ENCODE results near the gene RAB6C.
"Not testable (repeated sequence)": the region's sequence is repeated elsewhere in the genome, so short reads cannot be mapped to it uniquely, and the experiment has no call there.

Gene RAB6C

DNA sequence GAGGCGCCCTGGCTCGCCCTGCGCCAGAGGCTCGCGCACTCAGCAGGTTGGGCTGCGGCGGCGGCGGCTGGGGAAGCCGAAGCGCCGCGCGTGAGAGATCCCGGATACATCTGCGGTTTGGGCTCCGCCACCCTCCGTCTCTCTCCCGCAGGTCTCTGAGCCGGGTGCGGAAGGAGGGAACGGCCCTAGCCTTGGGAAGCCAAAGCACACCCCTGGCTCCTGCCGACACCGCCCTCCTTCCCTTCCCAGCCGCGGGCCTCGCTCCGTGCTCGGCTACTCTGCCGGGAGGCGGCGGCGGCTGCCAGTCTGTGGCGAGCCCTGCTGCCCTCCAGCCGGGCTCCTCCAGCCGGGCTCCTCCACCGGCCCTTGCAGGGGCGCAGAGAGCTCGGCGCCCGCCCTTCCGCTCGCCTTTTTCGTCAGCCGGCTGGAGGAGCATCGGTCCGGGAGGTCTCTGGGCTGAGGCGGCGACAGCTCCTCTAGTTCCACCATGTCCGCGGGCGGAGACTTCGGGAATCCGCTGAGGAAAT lies at the start of gene RAB6C:
Gene RAB6C, plus strand, starts transcription at position 38 of the 527 bp plus-strand sequence. Its CDS starts 450 bp downstream, at position 488.
- not testable (repeated sequence) for DNase-seq (ENCODE audit: low read depth)

DNA sequence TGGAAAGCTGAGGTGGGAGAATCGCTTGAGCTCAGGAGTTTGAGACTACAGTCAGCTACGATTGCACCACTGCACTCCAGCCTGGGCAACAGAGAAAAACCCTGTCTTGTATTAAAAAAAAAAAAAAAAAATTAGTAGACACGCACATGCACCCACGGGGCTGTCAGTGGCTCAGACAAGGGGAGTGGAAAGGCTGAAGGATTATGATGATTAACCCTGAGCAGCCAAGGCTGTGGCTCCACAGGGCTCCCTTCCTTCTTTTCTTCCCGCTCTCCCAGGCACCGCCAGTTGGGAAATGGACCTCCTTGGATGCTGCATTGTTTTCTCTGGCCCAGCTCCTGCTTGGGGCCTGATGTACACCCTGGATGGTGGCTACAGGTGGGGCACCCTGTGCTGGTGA lies 49.0 kb upstream of the RAB6C start:
- DNase-seq (ENCODE audit: low read depth) = no peak

DNA sequence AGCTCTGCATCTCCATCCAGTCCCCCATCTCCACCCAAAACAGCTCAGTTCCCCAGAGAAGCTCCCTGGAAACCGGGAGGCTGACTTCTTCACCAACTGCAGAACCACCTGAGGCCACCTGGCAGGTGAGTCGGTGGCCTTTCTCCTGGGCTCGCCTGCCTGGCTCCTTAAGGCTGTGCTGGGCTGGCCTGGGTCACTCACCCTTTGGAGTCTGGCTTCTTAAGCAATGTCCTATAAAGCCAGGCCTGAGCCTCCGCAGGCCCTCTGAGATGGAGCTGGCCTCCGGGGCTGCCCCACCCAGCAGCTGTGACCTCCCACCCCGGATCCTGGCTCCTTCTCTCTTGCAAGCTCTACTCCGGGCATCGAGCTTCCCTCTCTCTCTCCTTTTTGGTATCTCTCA lies 46.1 kb upstream of the RAB6C start:
- DNase-seq (ENCODE audit: low read depth) = not testable (repeated sequence)

DNA sequence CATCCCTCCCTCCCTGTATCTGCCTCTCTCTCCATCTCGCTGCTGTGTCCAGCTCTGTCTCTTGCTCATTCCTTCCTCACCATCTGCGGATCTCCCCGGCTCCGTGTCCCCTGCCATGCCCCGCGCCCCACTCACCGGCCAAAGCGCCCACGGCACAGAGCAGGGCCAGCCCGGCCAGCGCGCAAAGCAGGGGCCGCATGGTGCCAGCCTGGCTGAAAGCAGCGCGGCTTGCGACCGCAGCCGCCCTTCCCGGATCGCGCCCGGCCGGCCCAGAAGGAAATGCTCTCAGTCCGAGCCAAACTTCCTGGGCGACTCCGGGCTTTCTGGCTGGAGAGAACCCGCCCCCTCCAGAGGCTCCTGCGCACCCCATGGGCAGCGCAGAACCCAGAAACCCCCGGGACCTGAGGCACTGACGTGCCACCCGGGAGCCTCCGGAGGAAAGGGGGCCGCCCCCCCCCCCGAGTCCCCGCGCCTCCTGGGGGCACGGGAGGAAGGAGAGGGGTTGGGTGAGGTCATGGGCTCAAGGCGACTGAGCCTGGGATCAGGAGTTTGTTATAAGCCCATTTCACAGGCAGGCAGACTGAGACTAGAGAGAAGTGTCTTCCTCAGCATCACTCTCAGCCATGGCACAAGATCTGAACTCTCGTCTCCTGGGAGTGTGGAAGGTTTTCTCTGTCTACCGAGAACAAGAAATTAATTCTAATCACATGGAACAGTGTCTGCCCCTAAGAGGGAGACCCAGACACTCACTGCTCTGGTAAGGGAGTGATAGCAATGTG lies 45.2 kb upstream of the RAB6C start:
- DNase-seq (ENCODE audit: low read depth) = no peak

DNA sequence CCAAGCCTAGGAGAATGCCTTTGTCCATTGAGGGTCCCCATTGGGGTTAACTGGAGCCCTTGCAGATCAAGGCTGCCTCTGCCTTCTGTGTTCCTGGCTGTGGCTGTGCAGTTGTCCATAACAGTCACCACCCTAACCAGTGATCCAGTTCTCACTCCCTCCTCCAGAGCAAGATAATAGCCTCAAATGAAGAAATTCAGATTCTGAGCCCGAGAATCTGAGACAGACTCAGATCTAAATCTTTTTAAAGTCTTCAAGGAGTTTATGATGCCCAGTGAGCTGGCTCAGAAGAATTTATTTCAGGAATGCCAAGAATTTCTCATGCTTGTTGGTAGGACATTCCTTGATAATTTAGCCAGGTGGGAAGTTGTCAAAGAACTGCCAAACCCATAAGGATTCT lies 44.3 kb upstream of the RAB6C start:
- DNase-seq (ENCODE audit: low read depth) = no peak

DNA sequence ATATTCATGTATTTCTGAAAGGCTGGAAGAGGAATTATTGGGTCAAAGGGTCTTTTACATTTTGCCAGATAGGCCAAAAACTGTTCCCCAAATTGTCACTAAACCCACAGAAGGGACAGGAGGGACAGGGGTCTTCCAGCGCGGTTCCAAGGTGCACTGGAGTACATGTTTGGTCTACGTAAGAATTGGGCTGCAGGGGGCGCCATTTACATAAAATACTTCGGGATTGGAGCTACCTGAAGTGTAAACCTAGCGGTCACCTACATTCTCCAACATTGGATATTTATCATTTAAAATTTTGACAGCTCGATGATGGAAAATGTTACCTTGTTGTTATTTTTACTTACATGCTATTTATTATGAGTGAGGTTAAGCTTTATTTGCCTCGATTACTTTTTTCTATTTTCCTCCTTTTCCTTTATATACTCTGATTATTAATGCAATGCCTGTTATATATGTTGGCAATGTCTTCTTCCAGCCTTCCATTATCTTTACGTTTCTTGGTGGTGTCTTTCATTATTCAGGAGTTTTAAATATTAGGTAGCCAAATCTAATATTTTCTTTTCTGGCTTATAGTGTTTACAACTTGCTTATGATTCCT lies 43.0 kb upstream of the RAB6C start:
- DNase-seq (ENCODE audit: low read depth) = no peak

DNA sequence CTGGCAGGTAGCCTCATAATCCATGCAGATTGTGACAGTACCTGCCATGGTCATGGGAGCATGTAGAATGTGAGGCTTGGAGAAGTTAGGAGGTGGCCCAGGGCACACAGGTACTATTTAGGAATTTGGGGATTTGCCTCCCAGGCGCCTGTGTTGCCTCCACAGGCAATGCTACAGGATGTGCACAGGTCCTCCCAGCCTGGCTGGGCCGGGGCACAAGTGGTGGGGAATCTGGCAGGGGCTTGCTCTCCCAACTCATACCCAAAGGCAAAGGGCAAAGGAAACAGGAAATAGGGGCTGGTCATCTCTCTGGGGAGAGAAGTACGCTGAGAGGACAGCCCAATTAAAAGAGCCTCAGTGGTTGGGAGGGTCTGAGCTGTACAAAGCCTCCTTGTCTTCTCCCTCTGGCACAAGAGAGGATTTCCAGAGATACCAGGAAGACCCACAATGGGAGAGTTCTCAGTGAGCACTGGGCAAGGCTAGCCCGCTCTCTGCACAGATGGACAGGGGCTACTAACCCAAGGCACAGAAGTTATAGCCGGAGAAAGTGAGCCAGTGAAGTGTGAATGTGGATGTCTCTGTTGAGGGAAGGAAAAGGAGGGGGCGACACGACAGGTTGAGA lies 40.5 kb upstream of the RAB6C start:
- not testable (repeated sequence) for DNase-seq (ENCODE audit: low read depth)

DNA sequence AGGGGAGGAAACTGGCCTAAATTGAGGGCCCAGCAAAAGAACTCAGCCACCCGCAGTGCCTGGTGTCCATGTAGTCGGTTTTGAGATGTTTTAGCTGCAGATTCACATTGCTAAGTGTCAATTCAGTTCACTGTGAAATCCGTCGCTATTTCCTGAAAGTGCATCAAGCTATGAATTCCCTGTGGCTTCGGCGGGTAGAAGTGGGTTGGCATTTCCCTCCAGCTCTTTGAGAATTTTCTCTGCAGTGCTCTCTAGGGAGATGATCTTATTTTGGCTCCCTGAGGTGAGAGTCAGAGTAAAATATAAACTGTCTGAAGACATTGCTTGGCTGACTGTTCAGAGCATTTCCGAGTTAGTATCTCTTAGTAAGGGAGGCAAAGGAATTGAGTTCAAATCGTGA lies 36.0 kb upstream of the RAB6C start:
- DNase-seq (ENCODE audit: low read depth) = not testable (repeated sequence)

DNA sequence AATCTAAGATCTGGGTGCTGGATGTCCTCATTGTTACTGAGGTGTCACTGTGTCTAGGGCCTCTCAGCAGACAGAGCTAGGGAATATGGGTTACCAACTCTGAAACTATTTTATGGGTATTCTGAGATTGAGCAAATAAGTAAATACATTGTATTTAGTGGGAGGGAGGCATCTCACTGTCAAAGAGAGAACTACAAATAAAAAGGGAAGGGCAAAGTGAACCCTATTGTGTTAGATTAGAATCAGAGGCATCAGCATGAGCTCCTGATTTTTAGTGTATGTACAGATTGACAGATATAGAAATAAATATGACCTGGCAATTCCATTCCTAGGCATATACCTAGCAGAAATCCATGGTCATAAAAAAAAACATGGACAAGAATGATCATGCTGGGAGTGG lies 33.9 kb upstream of the RAB6C start:
- DNase-seq (ENCODE audit: low read depth) = no peak

DNA sequence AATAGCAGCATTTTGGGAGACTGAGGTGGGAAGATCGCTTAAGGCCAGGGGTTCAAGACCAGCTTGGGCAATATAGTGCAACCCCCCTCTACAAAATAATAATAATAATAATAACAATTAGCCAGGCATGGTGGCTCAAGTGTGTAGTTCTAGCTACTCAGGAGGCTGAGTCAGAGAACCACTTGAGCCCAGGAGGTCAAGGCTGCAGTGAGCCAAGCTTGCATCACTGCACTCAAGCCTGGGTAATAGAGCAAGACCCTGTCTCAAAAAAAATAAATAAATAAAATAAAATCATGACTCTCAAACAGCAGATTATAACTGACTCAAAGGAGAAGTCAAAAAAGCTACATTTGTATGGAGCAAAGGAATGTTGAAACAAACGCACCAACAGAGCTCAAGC lies 31.8 kb upstream of the RAB6C start:
- not testable (repeated sequence) for DNase-seq (ENCODE audit: low read depth)

DNA sequence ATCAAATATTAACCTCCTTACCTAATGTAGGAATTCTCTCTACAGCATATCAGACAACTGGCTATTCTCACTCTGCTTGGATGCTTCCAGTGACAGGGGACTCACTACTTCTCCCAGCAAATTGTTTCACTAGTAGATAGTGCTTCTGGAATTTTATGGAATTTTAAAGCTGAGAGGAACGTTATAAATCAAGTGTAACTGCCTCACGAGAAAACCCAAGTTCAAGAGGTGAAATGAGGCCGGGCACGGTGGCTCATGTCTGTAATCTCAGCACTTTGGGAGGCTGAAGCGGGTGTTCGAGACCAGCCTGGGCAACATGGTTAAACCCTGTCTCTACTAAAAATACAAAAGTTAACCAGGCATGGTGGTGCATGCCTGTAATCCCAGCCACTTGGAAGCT lies 23.3 kb upstream of the RAB6C start:
- not testable (repeated sequence) for DNase-seq (ENCODE audit: low read depth)

DNA sequence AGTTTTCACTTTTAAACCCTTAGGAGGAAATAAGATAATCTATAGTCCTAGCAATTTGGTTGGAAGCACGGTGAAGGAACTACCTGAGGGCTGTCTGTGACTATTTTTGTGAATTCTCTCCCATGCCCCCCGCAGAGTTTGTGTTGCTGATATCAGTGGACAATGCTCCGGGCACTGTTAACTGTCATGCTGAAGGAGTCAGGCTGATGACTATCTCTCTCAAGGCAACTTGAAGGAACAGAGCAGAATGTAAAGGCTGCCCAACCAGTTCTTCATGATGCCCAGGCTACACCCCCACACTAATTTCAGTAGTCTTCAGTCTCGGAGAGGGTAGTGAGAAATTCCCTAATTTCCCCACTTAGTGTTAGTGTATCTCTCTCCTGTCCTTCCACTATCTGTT lies 21.6 kb upstream of the RAB6C start:
- DNase-seq (ENCODE audit: low read depth) = no peak

DNA sequence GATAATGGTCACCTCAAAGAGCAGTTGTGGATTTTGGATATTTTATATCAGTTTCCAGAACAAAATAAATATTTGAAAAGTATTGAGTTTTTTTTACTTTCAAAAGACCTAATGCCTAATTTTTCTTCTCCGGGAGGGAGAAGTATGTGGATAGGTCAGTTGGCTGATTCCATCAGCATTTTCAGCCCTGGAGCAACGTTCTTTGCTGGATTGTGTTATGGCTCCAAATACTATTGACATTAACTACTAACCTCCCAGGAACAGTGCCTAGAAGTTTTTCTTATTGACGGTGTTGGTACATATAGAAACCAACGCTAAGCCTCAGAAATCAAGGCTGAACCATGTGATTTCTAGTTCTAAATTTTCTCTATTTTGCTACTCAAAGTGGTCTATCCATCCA lies 20.7 kb upstream of the RAB6C start:
- DNase-seq (ENCODE audit: low read depth) = not testable (repeated sequence)

DNA sequence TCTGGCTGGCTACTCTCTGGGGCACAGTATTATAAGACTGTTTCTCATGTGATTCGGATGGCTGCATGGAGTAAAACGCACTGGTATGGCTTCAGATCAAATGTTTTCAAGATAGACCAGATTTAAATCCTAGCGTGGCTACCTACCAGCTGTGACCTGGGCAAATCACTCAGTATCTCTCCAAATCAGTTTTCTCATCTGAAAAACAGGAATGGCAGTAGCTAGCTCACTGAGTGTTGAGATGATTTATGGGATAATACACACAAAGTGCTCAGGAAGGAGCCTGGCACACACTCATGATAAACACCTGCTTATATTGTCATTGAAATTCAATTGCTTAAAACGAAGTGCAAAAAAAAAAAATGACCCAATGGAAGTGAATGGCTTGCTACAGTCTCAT lies 10.9 kb upstream of the RAB6C start:
- DNase-seq (ENCODE audit: low read depth) = not testable (repeated sequence)

DNA sequence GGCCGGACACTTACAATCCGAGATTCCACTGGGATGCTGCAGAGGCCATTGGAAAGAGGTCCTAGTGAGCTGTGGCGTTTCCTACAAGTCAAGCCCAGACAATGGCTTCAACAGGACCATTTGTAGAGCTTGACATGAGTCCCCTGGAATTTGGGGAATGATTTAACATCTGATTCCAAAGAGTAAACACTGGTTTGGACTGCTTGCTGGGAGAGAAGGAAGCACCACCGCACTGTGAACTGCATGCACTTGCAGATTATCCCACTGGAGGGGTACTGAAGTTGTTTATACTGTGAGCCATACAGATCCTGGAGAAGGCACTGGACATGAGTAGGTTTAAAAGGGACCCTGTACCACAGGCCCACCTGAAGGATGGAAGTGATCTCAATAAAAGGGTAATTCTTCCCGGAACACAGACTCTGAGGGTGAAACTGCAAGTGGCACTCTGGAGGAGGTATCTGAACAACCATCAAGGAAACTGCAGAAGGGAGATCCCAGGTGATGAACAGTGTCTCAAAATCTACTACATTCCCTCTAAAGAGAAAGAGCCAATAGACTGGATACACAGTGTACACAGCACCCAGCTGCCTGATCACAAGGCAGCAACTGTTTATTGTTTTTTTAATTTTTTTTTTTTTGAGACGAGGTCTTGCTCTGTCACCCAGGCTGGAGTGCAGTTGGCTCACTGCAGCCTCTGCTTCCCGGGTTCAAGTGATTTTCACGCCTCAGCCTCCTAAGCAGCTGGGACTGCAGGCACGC lies 4.3 kb upstream of the RAB6C start:
- no peak for DNase-seq (ENCODE audit: low read depth)

DNA sequence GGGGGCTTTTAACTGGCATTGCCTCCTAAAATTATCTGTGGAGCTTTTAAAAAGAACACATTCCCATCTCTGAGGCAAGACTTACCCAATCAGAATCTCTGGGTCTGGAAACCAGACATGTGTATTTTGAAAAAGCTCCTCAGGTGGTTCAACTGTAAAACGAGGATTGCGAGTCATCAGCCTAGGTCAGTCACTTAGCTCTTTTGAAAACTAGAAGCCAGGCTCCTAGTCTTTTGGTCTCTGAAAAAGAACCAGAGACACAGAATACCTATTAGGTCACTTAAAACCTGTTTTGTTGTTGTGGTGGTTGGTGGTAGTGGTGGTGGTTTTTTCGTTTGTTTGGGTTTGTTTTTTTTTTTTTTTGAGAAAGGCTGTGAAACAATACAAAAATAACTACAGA lies 2.5 kb upstream of the RAB6C start:
- DNase-seq (ENCODE audit: low read depth) = not testable (repeated sequence)

DNA sequence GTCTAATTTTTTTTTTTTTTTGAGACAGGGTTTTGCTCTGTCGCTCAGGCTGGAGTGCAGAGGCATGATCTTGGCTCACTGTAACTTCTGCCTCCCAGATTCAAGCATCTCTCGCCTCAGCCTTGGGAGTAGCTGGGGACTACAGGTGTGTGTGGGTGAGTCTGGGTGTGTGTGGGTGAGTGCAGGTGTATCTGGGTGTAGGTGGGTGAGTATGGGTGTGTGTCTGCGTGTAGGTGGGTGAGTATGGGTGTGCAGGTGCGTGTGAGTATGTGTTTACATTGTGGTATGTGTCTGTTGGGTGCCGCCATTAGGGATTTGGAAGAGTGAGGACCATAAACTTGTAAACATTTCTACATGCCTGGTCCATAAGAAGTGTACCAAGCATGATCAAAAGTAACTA lies 1.5 kb upstream of the RAB6C start:
- DNase-seq (ENCODE audit: low read depth) = no peak

DNA sequence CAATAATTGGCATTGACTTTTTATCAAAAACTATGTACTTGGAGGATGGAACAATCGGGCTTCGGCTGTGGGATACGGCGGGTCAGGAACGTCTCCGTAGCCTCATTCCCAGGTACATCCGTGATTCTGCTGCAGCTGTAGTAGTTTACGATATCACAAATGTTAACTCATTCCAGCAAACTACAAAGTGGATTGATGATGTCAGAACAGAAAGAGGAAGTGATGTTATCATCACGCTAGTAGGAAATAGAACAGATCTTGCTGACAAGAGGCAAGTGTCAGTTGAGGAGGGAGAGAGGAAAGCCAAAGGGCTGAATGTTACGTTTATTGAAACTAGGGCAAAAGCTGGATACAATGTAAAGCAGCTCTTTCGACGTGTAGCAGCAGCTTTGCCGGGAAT lies 780 bp downstream of the RAB6C start:
- not testable (repeated sequence) for DNase-seq (ENCODE audit: low read depth)

DNA sequence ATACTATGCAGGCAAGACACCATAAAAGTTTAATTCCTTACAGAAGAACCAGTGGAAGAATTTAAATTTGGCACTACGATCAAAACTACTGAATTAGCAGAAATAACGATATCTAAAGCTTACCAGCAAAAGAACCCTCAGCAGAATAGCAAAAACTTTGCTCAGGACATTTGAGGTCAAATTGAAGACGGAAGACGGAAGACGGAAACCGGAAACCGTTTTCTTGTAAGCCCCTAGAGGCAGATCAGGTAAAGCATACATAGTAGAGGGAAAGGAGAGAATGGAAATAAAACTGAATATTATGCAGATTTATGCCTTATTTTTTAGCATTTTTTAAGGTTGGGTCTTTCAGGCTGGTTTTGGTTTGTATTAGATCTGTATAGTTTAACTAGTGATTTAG lies 2.2 kb downstream of the RAB6C start:
- DNase-seq (ENCODE audit: low read depth) = not testable (repeated sequence)

DNA sequence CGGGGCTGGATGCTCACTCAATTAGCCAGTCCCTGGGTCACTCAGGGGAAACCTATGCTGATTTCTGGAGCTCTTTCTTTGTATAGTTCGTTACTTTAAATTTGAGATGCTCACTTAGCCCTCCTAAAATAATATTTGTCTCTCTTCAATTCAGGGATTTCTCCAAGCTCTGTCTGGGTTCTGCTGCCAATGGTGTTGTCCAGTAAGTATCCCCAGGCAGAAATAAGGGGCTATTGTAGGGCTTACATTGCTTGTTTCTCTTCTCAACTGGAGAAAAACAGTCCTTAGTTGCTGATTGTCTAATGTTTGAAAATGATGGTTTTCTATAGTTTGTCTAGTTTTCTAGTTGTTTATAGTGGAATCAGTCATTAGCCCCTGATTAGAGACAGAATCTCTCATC lies 5.0 kb downstream of the RAB6C start:
- DNase-seq (ENCODE audit: low read depth) = no peak

DNA sequence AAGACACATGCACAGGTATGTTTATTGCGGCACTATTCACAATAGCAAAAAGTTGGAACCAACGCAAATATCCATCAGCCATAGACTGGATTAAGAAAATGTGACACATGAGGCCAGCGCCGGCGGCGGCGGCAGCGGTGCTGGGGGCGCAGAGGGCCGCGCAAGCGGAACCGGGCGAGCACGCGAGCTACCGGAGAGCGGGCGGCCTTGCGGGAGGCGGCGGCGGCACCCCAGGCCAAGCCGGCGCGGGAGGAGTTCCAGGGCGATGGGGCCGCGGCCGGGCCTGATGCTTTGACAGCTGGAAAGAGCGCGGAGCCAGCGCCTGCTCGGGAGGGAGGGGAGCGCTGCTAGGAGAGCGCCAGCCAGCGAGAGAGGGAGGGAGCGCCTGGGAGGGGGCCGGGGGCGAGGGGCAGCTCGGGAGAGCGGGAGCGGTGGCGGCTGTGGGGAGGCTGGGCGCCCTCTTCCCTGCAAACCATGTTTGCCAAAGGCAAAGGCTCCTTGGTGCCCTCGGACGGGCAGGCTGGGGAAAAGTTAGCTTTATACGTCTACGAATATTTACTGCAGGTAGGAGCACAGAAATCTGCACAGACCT lies 13.0 kb downstream of the RAB6C start:
- not testable (repeated sequence) for DNase-seq (ENCODE audit: low read depth)

DNA sequence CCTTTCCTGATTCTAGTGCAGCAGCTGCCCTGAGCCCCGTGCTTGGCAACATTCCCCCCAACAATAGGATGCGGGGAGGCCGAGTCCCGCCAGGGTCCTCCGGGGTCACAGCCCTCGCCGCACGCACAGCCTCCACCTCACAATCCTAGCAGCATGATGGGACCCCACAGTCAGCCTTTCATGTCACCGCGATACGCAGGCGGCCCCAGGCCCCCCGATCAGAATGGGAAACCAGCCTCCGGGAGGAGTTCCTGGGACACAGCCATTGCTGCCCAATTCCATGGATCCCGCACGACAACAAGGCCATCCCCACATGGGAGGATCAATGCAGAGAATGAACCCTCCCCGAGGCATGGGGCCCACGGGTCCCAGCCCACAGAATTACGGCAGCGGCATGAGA lies 13.7 kb downstream of the RAB6C start:
- DNase-seq (ENCODE audit: low read depth) = not testable (repeated sequence)

Measured in non-pigmented ciliary epithelial cell (primary cell).